Transverse colon (tissue), 4 donors: ENCODE measurements around the gene DNAJB13. TPM values are rescaled to one million over a fixed set of nuclear protein-coding genes. Genes with fewer than 3 reads are reported as not detected.

Source experiments
- DNase-seq: peaks from one replicate; pipeline ENCODE4 v3.0.0-alpha.2; 2019
- H3K27ac ChIP-seq, 4 donors: fragments of 200-600 bp; sonication (generic); 2 replicates each; pipeline ENCODE4 v1.5.1; 2016 to 2018; ENCODE audit warnings: inconsistent platforms in 4 of 4
- H3K27me3 ChIP-seq: fragments of 200-600 bp; sonication (generic); 2 replicates; pipeline ENCODE4 v1.5.1; 2017; ENCODE audit warnings: inconsistent platforms
- H3K36me3 ChIP-seq, 4 donors: fragments of 200-600 bp; sonication (generic); 2 replicates each; pipeline ENCODE4 v1.5.1; 2017 to 2019; ENCODE audit warnings: inconsistent platforms in 4 of 4
- H3K4me1 ChIP-seq, 4 donors: fragments of 200-600 bp; sonication (generic); 2 replicates each; pipeline ENCODE4 v1.5.1; 2017 to 2020; ENCODE audit warnings: inconsistent platforms in 4 of 4
- H3K4me3 ChIP-seq, 4 donors: fragments of 200-600 bp; sonication (generic); 1 replicate in 1 of 4; 2 replicates in 3 of 4; pipeline versions ENCODE4 v1.5.1 to v1.6.1; 2017 to 2019; ENCODE audit warnings: inconsistent platforms in 4 of 4
- H3K9me3 ChIP-seq, 2 donors: fragments of 200-600 bp; sonication (generic); 2 replicates each; pipeline ENCODE4 v1.5.1; 2017 to 2019; ENCODE audit warnings: inconsistent platforms in 2 of 2
- EP300 ChIP-seq: sonication (generic); formaldehyde crosslinking; IDR thresholded peaks from one replicate; pipeline ENCODE4 v1.6.1; 2017; ENCODE audit warnings: antibody characterized with exemption, low read depth
- POLR2A ChIP-seq: fragments of 450-650 bp; IDR thresholded peaks from one replicate; pipeline ENCODE4 v1.6.1; 2016; ENCODE audit warnings: antibody characterized with exemption, mild to moderate bottlenecking, moderate library complexity
- POLR2AphosphoS5 ChIP-seq, 3 donors: sonication (generic); formaldehyde crosslinking; IDR thresholded peaks; one replicate each; pipeline ENCODE4 v1.6.1; 2016; ENCODE audit warnings: antibody characterized with exemption in 3 of 3
- WGBS, 2 donors: methylation state at CpG; one replicate each; pipeline ENCODE4 v1.1.5; 2018; ENCODE audit warnings: low coverage in 1 of 2; 5-methylcytosine and 5-hydroxymethylcytosine counted together
- in situ Hi-C, 4 donors: fragments of 200-750 bp; cut with MboI; loops; one replicate each; pipeline versions ENCODE4 v1.15.0 to v1.15.1; 2017; ENCODE audit warnings: low sequenced_read_pairs in 3 of 4, low pct_ligation_motif_present in 1 of 4, low pct_unique_long_range_greater_than_20kb in 1 of 4
- intact Hi-C: fragments of 100-400 bp; cut with DNase I; formaldehyde crosslinking; loops from one replicate; pipeline ENCODE4 v1.15.1; 2023; ENCODE audit warnings: low total_unique reads
- total RNA-seq, 4 donors: library from RNA; depleted of rRNA; stranded (reverse); fragments of >200 nt; gene quantifications; one replicate each; pipeline ENCODE4 v1.1.0, GENCODE V29; 2016
- TF ChIP-seq, protein P1 (sequence below), 5 experiments: fragments of 200-600 bp in 3 of 5; fragments of 450-650 bp in 2 of 5; sonication (generic) in 3 of 5; IDR thresholded peaks; 1 replicate in 2 of 5; 2 replicates in 3 of 5; pipeline ENCODE4 v1.5.1; 2016 to 2017; ENCODE audit warnings: antibody characterized with exemption in 5 of 5, inconsistent platforms in 3 of 5, mild to moderate bottlenecking in 2 of 5, moderate library complexity in 1 of 5

Gene DNAJB13
- total RNA-seq, 4 donors from 2014 or later: not detected

DNA sequence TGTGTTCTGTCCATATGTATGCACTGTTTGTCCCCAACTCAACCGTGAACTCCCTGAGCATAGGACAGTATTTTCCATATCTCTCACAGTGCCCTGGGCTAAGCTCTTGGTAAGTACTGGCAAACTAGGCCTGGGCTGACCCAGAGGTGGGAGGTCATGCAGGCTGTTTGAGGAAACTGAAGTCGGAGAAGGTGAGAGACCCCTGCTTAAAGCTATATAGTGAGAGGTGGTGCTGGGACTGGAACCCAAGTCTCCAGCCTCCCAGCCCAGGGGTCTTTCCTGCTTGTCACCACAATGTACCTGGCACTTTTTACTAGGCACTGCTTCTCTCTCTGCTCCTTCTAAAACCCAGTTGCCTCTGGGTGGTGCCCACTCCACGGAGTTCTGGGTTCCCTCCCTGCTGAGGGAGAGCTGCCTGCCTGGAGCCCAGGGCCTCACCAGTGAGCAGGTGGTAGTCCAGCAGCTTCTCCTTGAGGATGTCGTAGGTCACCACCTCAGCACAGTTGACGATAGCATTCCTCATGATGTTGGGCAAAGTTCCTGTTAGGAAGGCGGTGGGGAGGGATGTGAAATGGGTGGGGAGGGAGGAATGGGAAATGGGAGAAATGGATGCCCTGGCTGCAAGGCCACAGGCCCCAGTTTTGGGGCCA lies 53.3 kb downstream of the DNAJB13 start:
- H3K27ac ChIP-seq: no peak overlapping the region
- H3K27me3 ChIP-seq: no peaks in the 10 kb centered on the region
- peaks cover 0 to 4% (median 0%) of the 10 kb centered on the region in 4 donors for H3K4me1 ChIP-seq
- no peak overlapping the region for H3K4me3 ChIP-seq
- H3K36me3 ChIP-seq: no peaks in the 10 kb centered on the region
- WGBS, 2 donors: 92% methylated on average over 6 of the region's 6 CpGs; no CpG with 5 or more reads in 1 of the 2 donors
- in situ Hi-C loops: no loop called here
- no peak for DNase-seq
- TF ChIP-seq POLR2AphosphoS5 (IDR thresholded peaks at IDR 0.05): no peak
- no peak for TF ChIP-seq POLR2A
- no peak for TF ChIP-seq EP300
- TF ChIP-seq, protein P1, sequence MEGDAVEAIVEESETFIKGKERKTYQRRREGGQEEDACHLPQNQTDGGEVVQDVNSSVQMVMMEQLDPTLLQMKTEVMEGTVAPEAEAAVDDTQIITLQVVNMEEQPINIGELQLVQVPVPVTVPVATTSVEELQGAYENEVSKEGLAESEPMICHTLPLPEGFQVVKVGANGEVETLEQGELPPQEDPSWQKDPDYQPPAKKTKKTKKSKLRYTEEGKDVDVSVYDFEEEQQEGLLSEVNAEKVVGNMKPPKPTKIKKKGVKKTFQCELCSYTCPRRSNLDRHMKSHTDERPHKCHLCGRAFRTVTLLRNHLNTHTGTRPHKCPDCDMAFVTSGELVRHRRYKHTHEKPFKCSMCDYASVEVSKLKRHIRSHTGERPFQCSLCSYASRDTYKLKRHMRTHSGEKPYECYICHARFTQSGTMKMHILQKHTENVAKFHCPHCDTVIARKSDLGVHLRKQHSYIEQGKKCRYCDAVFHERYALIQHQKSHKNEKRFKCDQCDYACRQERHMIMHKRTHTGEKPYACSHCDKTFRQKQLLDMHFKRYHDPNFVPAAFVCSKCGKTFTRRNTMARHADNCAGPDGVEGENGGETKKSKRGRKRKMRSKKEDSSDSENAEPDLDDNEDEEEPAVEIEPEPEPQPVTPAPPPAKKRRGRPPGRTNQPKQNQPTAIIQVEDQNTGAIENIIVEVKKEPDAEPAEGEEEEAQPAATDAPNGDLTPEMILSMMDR (IDR thresholded peaks at IDR 0.05): no peak
- intact Hi-C loops: no loop called here
- H3K9me3 ChIP-seq: no peaks in the 10 kb centered on the region

DNA sequence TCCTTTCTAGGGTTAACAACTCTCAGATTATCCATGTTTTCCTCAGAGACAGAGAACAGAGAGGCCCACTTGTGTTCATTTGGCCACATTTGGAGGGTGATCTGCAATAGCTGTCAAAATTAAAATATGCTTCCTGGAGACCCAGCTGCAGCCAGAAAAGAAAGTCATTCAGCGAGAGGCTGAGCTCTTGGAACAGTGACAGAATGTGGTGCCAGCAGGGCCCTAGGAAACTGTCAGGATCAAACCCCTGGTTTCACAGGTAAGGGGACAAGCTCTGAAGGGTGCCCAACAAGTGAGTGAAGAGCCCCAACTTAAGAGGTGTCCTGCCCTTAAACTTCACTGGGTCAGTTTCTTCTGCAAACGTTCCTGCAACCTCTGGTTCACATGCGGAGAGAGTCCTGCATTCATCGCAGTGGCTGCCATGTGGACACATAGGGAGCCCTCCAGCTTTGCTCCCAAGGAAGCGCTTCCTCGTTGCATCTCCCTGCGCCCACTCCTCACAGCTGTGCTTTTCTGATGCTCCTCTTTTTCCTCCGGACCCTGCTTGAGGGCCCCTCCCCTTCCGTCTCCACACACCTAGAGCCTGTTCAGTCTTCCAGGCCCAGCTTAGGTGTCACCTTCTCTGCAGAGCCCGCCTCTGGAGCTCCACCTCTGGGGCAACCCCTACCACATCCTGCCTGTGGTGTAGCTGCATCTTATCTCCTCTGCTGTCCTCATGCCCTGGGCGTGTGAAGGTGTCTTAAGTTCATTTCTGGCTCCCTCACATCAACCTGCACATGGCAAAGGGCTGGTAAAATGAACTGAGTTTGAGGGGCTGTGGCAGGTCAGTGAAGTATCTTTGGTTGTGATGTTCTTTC lies 54.2 kb downstream of the DNAJB13 start:
- intact Hi-C loops (no loop called here), in situ Hi-C loops (no loop called here)
- TF ChIP-seq EP300 (no peak), POLR2A (no peak), POLR2AphosphoS5 (IDR thresholded peaks at IDR 0.05) (no peak)
- TF ChIP-seq, protein P1 (IDR thresholded peaks at IDR 0.05): no peak
- no peaks in the 10 kb centered on the region for H3K36me3 ChIP-seq
- H3K27me3 ChIP-seq: no peaks in the 10 kb centered on the region
- peak overlapping the region in 1 of 4 donors; percentile 21 for H3K27ac ChIP-seq
- H3K9me3 ChIP-seq: no peaks in the 10 kb centered on the region
- peaks cover 0 to 4% (median 0%) of the 10 kb centered on the region in 4 donors for H3K4me1 ChIP-seq
- no peak overlapping the region for H3K4me3 ChIP-seq
- 60% methylated on average over 11 of the region's 11 CpGs; no CpG with 5 or more reads in 1 of the 2 donors for WGBS, 2 donors
- DNase-seq: peak; percentile 61

GRCh38 chr11:74005721-74006517 lies 55.1 kb downstream of the DNAJB13 start:
- WGBS, 2 donors: 91% methylated on average over 29 of the region's 29 CpGs; no CpG with 5 or more reads in 1 of the 2 donors
- intact Hi-C loops (no loop called here), in situ Hi-C loops (no loop called here)
- H3K27ac ChIP-seq: no peak overlapping the region
- peaks cover 0 to 11% (median 0%) of the 10 kb centered on the region in 4 donors for H3K4me1 ChIP-seq
- H3K9me3 ChIP-seq: no peaks in the 10 kb centered on the region
- TF ChIP-seq, protein P1 (IDR thresholded peaks at IDR 0.05): no peak
- no peak for TF ChIP-seq POLR2A
- no peak for TF ChIP-seq EP300
- no peak for TF ChIP-seq POLR2AphosphoS5 (IDR thresholded peaks at IDR 0.05)
- H3K36me3 ChIP-seq: no peaks in the 10 kb centered on the region
- no peak for DNase-seq
- H3K27me3 ChIP-seq: no peaks in the 10 kb centered on the region
- H3K4me3 ChIP-seq: no peak overlapping the region
